Choroid plexus epithelial cell (primary cell): ENCODE data around the gene GNGT2.

ENCODE experiments used
- DNase-seq: peaks from one replicate; pipeline ENCODE4 v3.0.0-alpha.2; 2010; ENCODE audit warnings: low read depth
- H3K4me3 ChIP-seq: 2 replicates; pipeline ENCODE4 v1.5.1; 2011; ENCODE audit warnings: low read depth, mild to moderate bottlenecking, control low read depth, low read length, moderate library complexity
- CTCF ChIP-seq: conservative IDR thresholded peaks from 2 replicates; pipeline ENCODE4 v1.5.1; 2011; ENCODE audit warnings: low read depth, mild to moderate bottlenecking, control low read depth, inconsistent platforms, low read length, moderate library complexity

GNGT2 gene

GRCh38 chr17:49229805-49230600 lies 19.6 kb upstream of the GNGT2 start:
- H3K4me3 ChIP-seq, result peak overlapping the region; percentile 85
- DNase-seq, result no peak
- TF ChIP-seq CTCF, result no peak

GRCh38 chr17:49229076-49229804 lies 18.9 kb upstream of the GNGT2 start:
- no peak for DNase-seq
- TF ChIP-seq CTCF, result no peak
- H3K4me3 ChIP-seq, result no peak overlapping the region

GRCh38 chr17:49227436-49228261 lies 17.3 kb upstream of the GNGT2 start:
- peak; percentile 77 for DNase-seq

GRCh38 chr17:49226771-49227435 lies 16.5 kb upstream of the GNGT2 start:
- no peak for TF ChIP-seq CTCF
- H3K4me3 ChIP-seq, result no peak overlapping the region
- no peak for DNase-seq

More at GRCh38 chr17:49227436-49228261, 17.3 kb upstream of the GNGT2 start:
- peak; percentile 87 for TF ChIP-seq CTCF
- H3K4me3 ChIP-seq, result no peak overlapping the region

GRCh38 chr17:49225554-49226236 lies 15.3 kb upstream of the GNGT2 start:
- DNase-seq, result no peak
- no peak for TF ChIP-seq CTCF
- no peak overlapping the region for H3K4me3 ChIP-seq

GRCh38 chr17:49224997-49225337 lies 14.6 kb upstream of the GNGT2 start:
- no peak overlapping the region for H3K4me3 ChIP-seq
- TF ChIP-seq CTCF, result no peak
- DNase-seq, result no peak
